ENCODE measurements around the gene TSBP1. TPM values are rescaled to one million over a fixed set of nuclear protein-coding genes. Genes with fewer than 3 reads are reported as not detected.

The TSBP1 gene
- total RNA-seq, 2 donors from 2014 or later = 0.45 TPM; not detected in 1

GRCh38 chr6:32382757-32383420 lies 11.2 kb upstream of the TSBP1 start:
- no peaks in the 10 kb centered on the region for H3K4me1 ChIP-seq (replicated peaks)
- DNase-seq (ENCODE audit: low spot score) = no peak
- no peaks in the 10 kb centered on the region for H3K36me3 ChIP-seq
- H3K9me3 ChIP-seq = no peaks in the 10 kb centered on the region
- intact Hi-C loops (cut with DNase I) = no loop called here
- H3K27ac ChIP-seq = no peak overlapping the region
- no peak overlapping the region for H3K4me3 ChIP-seq
- H3K27me3 ChIP-seq (replicated peaks; ENCODE audit: insufficient read depth) = no peaks in the 10 kb centered on the region
- no peak for TF ChIP-seq POLR2AphosphoS5 (IDR thresholded peaks at IDR 0.05)
- 29% methylated on average over 1 of the region's 1 CpG for WGBS

GRCh38 chr6:32379545-32379944 lies 7.8 kb upstream of the TSBP1 start:
- TF ChIP-seq POLR2AphosphoS5 (IDR thresholded peaks at IDR 0.05) = no peak
- intact Hi-C loops (cut with DNase I) = no loop called here
- 79% methylated on average over 2 of the region's 2 CpGs for WGBS
- Histone ChIP-seq H3K4me3 (no peak overlapping the region), H3K4me1 (replicated peaks) (no peaks in the 10 kb centered on the region), H3K36me3 (no peaks in the 10 kb centered on the region), H3K27me3 (replicated peaks; ENCODE audit: insufficient read depth) (no peaks in the 10 kb centered on the region), H3K27ac (no peak overlapping the region), H3K9me3 (no peaks in the 10 kb centered on the region)
- no peak for DNase-seq (ENCODE audit: low spot score)

GRCh38 chr6:32375739-32376529 lies 4.2 kb upstream of the TSBP1 start:
- no peaks in the 10 kb centered on the region for H3K36me3 ChIP-seq
- DNase-seq (ENCODE audit: low spot score) = no peak
- intact Hi-C loops (cut with DNase I) = no loop called here
- TF ChIP-seq CTCF (IDR thresholded peaks at IDR 0.05) (no peak), POLR2AphosphoS5 (IDR thresholded peaks at IDR 0.05) (no peak), POLR2A (IDR thresholded peaks at IDR 0.05) (no peak)
- no peak overlapping the region for H3K27ac ChIP-seq
- H3K27me3 ChIP-seq (replicated peaks; ENCODE audit: insufficient read depth) = no peaks in the 10 kb centered on the region
- H3K4me1 ChIP-seq (replicated peaks) = no peaks in the 10 kb centered on the region
- no peaks in the 10 kb centered on the region for H3K9me3 ChIP-seq
- 91% methylated on average over 7 of the region's 7 CpGs for WGBS
- H3K4me3 ChIP-seq = no peak overlapping the region

- Histone ChIP-seq H3K9me3 (no peaks in the 10 kb centered on the region), H3K36me3 (no peaks in the 10 kb centered on the region), H3K4me3 (no peak overlapping the region), H3K4me1 (replicated peaks) (no peaks in the 10 kb centered on the region), H3K27ac (no peak overlapping the region), H3K27me3 (replicated peaks; ENCODE audit: insufficient read depth) (no peaks in the 10 kb centered on the region)
- intact Hi-C loops (cut with DNase I) = no loop called here
- 53% methylated on average over 1 of the region's 1 CpG for whole genome bisulfite sequencing
- TF ChIP-seq CTCF (IDR thresholded peaks at IDR 0.05) (no peak), POLR2A (IDR thresholded peaks at IDR 0.05) (no peak), POLR2AphosphoS5 (IDR thresholded peaks at IDR 0.05) (no peak)
- no peak for DNase-seq (ENCODE audit: low spot score)
Observed at GRCh38 chr6:32371229-32371628, 474 bp downstream of the TSBP1 start.

GRCh38 chr6:32370505-32370904 lies 1.2 kb downstream of the TSBP1 start:
- Histone ChIP-seq H3K4me3 (no peak overlapping the region), H3K9me3 (no peaks in the 10 kb centered on the region), H3K36me3 (no peaks in the 10 kb centered on the region), H3K4me1 (replicated peaks) (no peaks in the 10 kb centered on the region), H3K27ac (no peak overlapping the region), H3K27me3 (replicated peaks; ENCODE audit: insufficient read depth) (no peaks in the 10 kb centered on the region)
- no peak for DNase-seq (ENCODE audit: low spot score)
- TF ChIP-seq POLR2A (IDR thresholded peaks at IDR 0.05) = no peak
- TF ChIP-seq CTCF (IDR thresholded peaks at IDR 0.05) = no peak
- TF ChIP-seq POLR2AphosphoS5 (IDR thresholded peaks at IDR 0.05) = no peak
- 82% methylated on average over 2 of the region's 2 CpGs for WGBS
- intact Hi-C loops (cut with DNase I) = no loop called here
